ENCODE data around the gene PDE4D. TPM values are rescaled to one million over a fixed set of nuclear protein-coding genes. Genes with fewer than 3 reads are reported as not detected.

The PDE4D gene
- total and polyA plus RNA-seq, 11 donors, result 5.2 to 68.3 (median 42.1) TPM

- intact Hi-C loops (cut with DNase I), result no loop called here
- no peaks in the 10 kb centered on the region for H3K4me1 ChIP-seq
- no peak overlapping the region for H3K4me3 ChIP-seq
- no peaks in the 10 kb centered on the region for H3K9me3 ChIP-seq
- no peaks in the 10 kb centered on the region for H3K27me3 ChIP-seq
- no peak overlapping the region for H3K27ac ChIP-seq
- no peak for ATAC-seq
- no peak for DNase-seq
- no peak for TF ChIP-seq POLR2A (IDR thresholded peaks at IDR 0.05)
- no peak for TF ChIP-seq CTCF (IDR thresholded peaks at IDR 0.05)
- H3K36me3 ChIP-seq, result no peaks in the 10 kb centered on the region
- 87 to 91% (median 89%) methylated on average over 5 of the region's 5 CpGs for WGBS, 4 donors
Measured at GRCh38 chr5:59856358-59856757, 37.2 kb downstream of the PDE4D start.

GRCh38 chr5:59850766-59851165, 42.8 kb downstream of the PDE4D start:
- 70 to 97% (median 96%) methylated on average over 2 of the region's 2 CpGs for WGBS, 4 donors
- Histone ChIP-seq H3K27ac (no peak overlapping the region), H3K36me3 (no peaks in the 10 kb centered on the region), H3K4me3 (no peak overlapping the region), H3K27me3 (no peaks in the 10 kb centered on the region), H3K4me1 (no peaks in the 10 kb centered on the region), H3K9me3 (no peaks in the 10 kb centered on the region)
- ATAC-seq (no peak), DNase-seq (no peak)
- intact Hi-C loops (cut with DNase I), result no loop called here
- TF ChIP-seq POLR2A (IDR thresholded peaks at IDR 0.05), result no peak
- no peak for TF ChIP-seq CTCF (IDR thresholded peaks at IDR 0.05)

- Histone ChIP-seq H3K9me3 (no peaks in the 10 kb centered on the region), H3K4me3 (no peak overlapping the region), H3K4me1 (no peaks in the 10 kb centered on the region), H3K36me3 (no peaks in the 10 kb centered on the region), H3K27ac (no peak overlapping the region), H3K27me3 (no peaks in the 10 kb centered on the region)
- intact Hi-C loops (cut with DNase I), result no loop called here
- ATAC-seq (no peak), DNase-seq (no peak)
- 94 to 97% (median 96%) methylated on average over 2 of the region's 2 CpGs for WGBS, 4 donors
- TF ChIP-seq CTCF (IDR thresholded peaks at IDR 0.05), result no peak
- TF ChIP-seq POLR2A (IDR thresholded peaks at IDR 0.05), result no peak
Measured at GRCh38 chr5:59847586-59847985, 45.9 kb downstream of the PDE4D start.

- DNase-seq (no peak), ATAC-seq (no peak)
- Histone ChIP-seq H3K4me1 (no peaks in the 10 kb centered on the region), H3K36me3 (no peaks in the 10 kb centered on the region), H3K27ac (no peak overlapping the region), H3K9me3 (no peaks in the 10 kb centered on the region), H3K27me3 (no peaks in the 10 kb centered on the region), H3K4me3 (no peak overlapping the region)
- intact Hi-C loops (cut with DNase I), result no loop called here
- no peak for TF ChIP-seq POLR2A (IDR thresholded peaks at IDR 0.05)
- no peak for TF ChIP-seq CTCF (IDR thresholded peaks at IDR 0.05)
- 88 to 96% (median 94%) methylated on average over 2 of the region's 2 CpGs for WGBS, 4 donors
Measured at GRCh38 chr5:59845730-59846129, 47.8 kb downstream of the PDE4D start.

All from heart left ventricle (tissue), 16 donors.